GM18511 (cell line): ENCODE measurements around the gene EIF5B.
A peak's percentile ranks its signal among the peaks of the same experiment; 100 is the strongest.
"Not testable (repeated sequence)": the region's sequence is repeated elsewhere in the genome, so short reads cannot be mapped to it uniquely, and the experiment has no call there.

Source experiments
- ATAC-seq: cut with Tn5 transposase; IDR thresholded peaks from one replicate; pipeline ENCODE4 v1.9.1; 2021; ENCODE audit warnings: mild to moderate bottlenecking, moderate library complexity; ENCODE audit not compliant: unreplicated experiment

EIF5B gene

GRCh38 chr2:99368854-99369253 is 31.7 kb downstream of the EIF5B start:
- not testable (repeated sequence) for ATAC-seq

GRCh38 chr2:99373144-99373543 is 36.0 kb downstream of the EIF5B start:
- ATAC-seq = no peak

GRCh38 chr2:99374747-99375146 is 37.6 kb downstream of the EIF5B start:
- no peak for ATAC-seq

GRCh38 chr2:99376254-99376864 is 39.2 kb downstream of the EIF5B start:
- no peak for ATAC-seq

- ATAC-seq = no peak
These were observed 40.7 kb downstream of the EIF5B start for GRCh38 chr2:99377879-99378278.

GRCh38 chr2:99380376-99381010 is 43.3 kb downstream of the EIF5B start:
- ATAC-seq = peak; percentile 80

- no peak for ATAC-seq
These were observed 45.0 kb downstream of the EIF5B start for GRCh38 chr2:99382143-99382542.

GRCh38 chr2:99386011-99386410 is 48.8 kb downstream of the EIF5B start:
- ATAC-seq = no peak

- no peak for ATAC-seq
These were observed 51.7 kb downstream of the EIF5B start for GRCh38 chr2:99388892-99389291.

- no peak for ATAC-seq
These were observed 52.2 kb downstream of the EIF5B start for GRCh38 chr2:99389371-99389770.

GRCh38 chr2:99389946-99390345 is 52.8 kb downstream of the EIF5B start:
- no peak for ATAC-seq

- ATAC-seq = no peak
These were observed 58.5 kb downstream of the EIF5B start for GRCh38 chr2:99395589-99396130.

- no peak for ATAC-seq
These were observed 60.2 kb downstream of the EIF5B start for GRCh38 chr2:99397266-99397920.

- ATAC-seq = no peak
These were observed 61.1 kb downstream of the EIF5B start for GRCh38 chr2:99398303-99398702.

- ATAC-seq = no peak
These were observed 61.9 kb downstream of the EIF5B start for GRCh38 chr2:99399063-99399462.

GRCh38 chr2:99399795-99400194 is 62.6 kb downstream of the EIF5B start:
- no peak for ATAC-seq

GRCh38 chr2:99401841-99402240 is 64.7 kb downstream of the EIF5B start:
- ATAC-seq = no peak

- no peak for ATAC-seq
These were observed 65.9 kb downstream of the EIF5B start for GRCh38 chr2:99403084-99403483.

- no peak for ATAC-seq
These were observed 66.3 kb downstream of the EIF5B start for GRCh38 chr2:99403524-99403923.

- ATAC-seq = no peak
These were observed 67.0 kb downstream of the EIF5B start for GRCh38 chr2:99404039-99404796.
